Measurements from ENCODE around the gene CFAP221.

DNA sequence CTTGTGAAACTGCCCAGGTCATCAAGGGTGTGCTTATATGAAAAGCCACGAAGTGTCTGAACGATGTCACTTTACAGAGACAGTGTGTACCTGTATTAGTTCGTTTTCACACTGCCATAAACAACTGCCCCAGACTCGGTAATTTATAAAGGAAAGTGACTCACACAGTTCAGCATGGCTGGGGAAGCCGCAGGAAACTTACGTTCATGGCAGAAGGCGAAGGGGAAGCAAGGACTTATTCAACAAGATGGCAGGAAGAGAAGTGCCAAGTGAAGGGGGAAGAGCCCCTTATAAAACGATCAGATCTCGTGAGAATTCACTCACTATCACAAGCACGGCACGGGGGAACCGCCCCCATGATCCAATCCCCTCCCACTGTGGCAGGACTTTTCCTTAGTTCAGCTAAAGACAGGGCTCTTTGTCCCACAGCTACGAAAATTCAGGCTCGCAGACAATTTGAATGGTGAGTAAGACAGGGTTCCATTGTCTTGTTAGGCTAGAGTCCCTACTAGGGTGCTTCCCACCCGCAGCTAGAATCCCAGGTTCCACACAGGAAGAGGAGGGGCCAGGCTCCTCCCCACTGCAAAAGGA lies 154.9 kb downstream of the CFAP221 start:
- TF ChIP-seq, protein P1, sequence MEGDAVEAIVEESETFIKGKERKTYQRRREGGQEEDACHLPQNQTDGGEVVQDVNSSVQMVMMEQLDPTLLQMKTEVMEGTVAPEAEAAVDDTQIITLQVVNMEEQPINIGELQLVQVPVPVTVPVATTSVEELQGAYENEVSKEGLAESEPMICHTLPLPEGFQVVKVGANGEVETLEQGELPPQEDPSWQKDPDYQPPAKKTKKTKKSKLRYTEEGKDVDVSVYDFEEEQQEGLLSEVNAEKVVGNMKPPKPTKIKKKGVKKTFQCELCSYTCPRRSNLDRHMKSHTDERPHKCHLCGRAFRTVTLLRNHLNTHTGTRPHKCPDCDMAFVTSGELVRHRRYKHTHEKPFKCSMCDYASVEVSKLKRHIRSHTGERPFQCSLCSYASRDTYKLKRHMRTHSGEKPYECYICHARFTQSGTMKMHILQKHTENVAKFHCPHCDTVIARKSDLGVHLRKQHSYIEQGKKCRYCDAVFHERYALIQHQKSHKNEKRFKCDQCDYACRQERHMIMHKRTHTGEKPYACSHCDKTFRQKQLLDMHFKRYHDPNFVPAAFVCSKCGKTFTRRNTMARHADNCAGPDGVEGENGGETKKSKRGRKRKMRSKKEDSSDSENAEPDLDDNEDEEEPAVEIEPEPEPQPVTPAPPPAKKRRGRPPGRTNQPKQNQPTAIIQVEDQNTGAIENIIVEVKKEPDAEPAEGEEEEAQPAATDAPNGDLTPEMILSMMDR (conservative IDR thresholded peaks at IDR 0.05; ENCODE audit: low read length), result no peak
- no peak for TF ChIP-seq EZH2phosphoT487 (IDR thresholded peaks at IDR 0.05; ENCODE audit: borderline replicate concordance, low read depth, low read length)
